Activated naive CD8-positive, alpha-beta T cell treated with anti-CD3 and anti-CD28 coated beads for 36 hours (primary cell): ENCODE results near the gene PTCH1. TPM values are rescaled to one million over a fixed set of nuclear protein-coding genes. Genes with fewer than 3 reads are reported as not detected.

Source experiments
- DNase-seq: peaks from one replicate; pipeline ENCODE4 v3.0.0; 2021
- H3K27ac Mint-ChIP-seq: one replicate; pipeline ENCODE4 v1.8.0; 2022; ENCODE audit warnings: mild to moderate bottlenecking, moderate library complexity, mixed read lengths
- H3K27me3 Mint-ChIP-seq: one replicate; pipeline ENCODE4 v1.8.0; 2022; ENCODE audit warnings: mild to moderate bottlenecking, mixed read lengths
- H3K36me3 Mint-ChIP-seq: one replicate; pipeline ENCODE4 v1.8.0; 2021; ENCODE audit warnings: mild to moderate bottlenecking, mixed read lengths
- H3K4me1 Mint-ChIP-seq: one replicate; pipeline ENCODE4 v1.8.0; 2021; ENCODE audit warnings: mixed read lengths
- H3K4me3 Mint-ChIP-seq: one replicate; pipeline ENCODE4 v1.8.0; 2022; ENCODE audit warnings: mild to moderate bottlenecking, moderate library complexity, mixed read lengths
- H3K9me3 Mint-ChIP-seq: one replicate; pipeline ENCODE4 v1.8.0; 2022; ENCODE audit warnings: mixed read lengths
- total RNA-seq, 2 experiments: library from RNA; stranded (reverse); gene quantifications; one replicate each; pipeline ENCODE4 v1.2.3, GENCODE V29; 2021

Gene PTCH1
- total RNA-seq, 2 experiments from 2014 or later = 4.8 to 6.1 TPM

- peak overlapping the region; percentile 91 for H3K4me3 Mint-ChIP-seq
- H3K4me1 Mint-ChIP-seq = peaks cover 31% of the 10 kb centered on the region
- H3K36me3 Mint-ChIP-seq = peaks cover 9% of the 10 kb centered on the region
- H3K9me3 Mint-ChIP-seq = no peaks in the 10 kb centered on the region
- peaks cover under 1% of the 10 kb centered on the region for H3K27me3 Mint-ChIP-seq
- peak overlapping the region; percentile 22 for H3K27ac Mint-ChIP-seq
- peak; percentile 50 for DNase-seq
Observed at GRCh38 chr9:95507464-95508241, 9.1 kb downstream of the PTCH1 start.

GRCh38 chr9:95506678-95507463 lies 9.9 kb downstream of the PTCH1 start:
- Mint-ChIP-seq H3K36me3 (peaks cover 2% of the 10 kb centered on the region), H3K4me3 (peak overlapping the region; percentile 91), H3K4me1 (peaks cover 34% of the 10 kb centered on the region), H3K27me3 (no peaks in the 10 kb centered on the region), H3K9me3 (no peaks in the 10 kb centered on the region), H3K27ac (peak overlapping the region; percentile 72)
- DNase-seq = peak; percentile 34

GRCh38 chr9:95506428-95506677 lies 10.4 kb downstream of the PTCH1 start:
- Mint-ChIP-seq H3K4me3 (peak overlapping the region; percentile 91), H3K4me1 (peaks cover 31% of the 10 kb centered on the region), H3K9me3 (no peaks in the 10 kb centered on the region), H3K27ac (peak overlapping the region; percentile 81), H3K36me3 (peaks cover under 1% of the 10 kb centered on the region), H3K27me3 (no peaks in the 10 kb centered on the region)
- DNase-seq = peak; percentile 40

GRCh38 chr9:95505717-95506427 lies 10.9 kb downstream of the PTCH1 start:
- H3K4me3 Mint-ChIP-seq = peak overlapping the region; percentile 91
- H3K27ac Mint-ChIP-seq = peak overlapping the region; percentile 81
- peak; percentile 42 for DNase-seq

GRCh38 chr9:95505072-95505716 lies 11.6 kb downstream of the PTCH1 start:
- H3K9me3 Mint-ChIP-seq = no peaks in the 10 kb centered on the region
- peak overlapping the region; percentile 78 for H3K4me3 Mint-ChIP-seq
- no peaks in the 10 kb centered on the region for H3K27me3 Mint-ChIP-seq
- H3K27ac Mint-ChIP-seq = peak overlapping the region; percentile 66
- no peaks in the 10 kb centered on the region for H3K36me3 Mint-ChIP-seq
- peaks cover 30% of the 10 kb centered on the region for H3K4me1 Mint-ChIP-seq
- no peak for DNase-seq

More at GRCh38 chr9:95505717-95506427, 10.9 kb downstream of the PTCH1 start:
- no peaks in the 10 kb centered on the region for H3K27me3 Mint-ChIP-seq
- H3K4me1 Mint-ChIP-seq = peaks cover 30% of the 10 kb centered on the region
- no peaks in the 10 kb centered on the region for H3K36me3 Mint-ChIP-seq
- H3K9me3 Mint-ChIP-seq = no peaks in the 10 kb centered on the region

- no peak for DNase-seq
- peaks cover 24% of the 10 kb centered on the region for H3K4me1 Mint-ChIP-seq
- H3K36me3 Mint-ChIP-seq = no peaks in the 10 kb centered on the region
- no peak overlapping the region for H3K4me3 Mint-ChIP-seq
- H3K27me3 Mint-ChIP-seq = no peaks in the 10 kb centered on the region
- no peak overlapping the region for H3K27ac Mint-ChIP-seq
- no peaks in the 10 kb centered on the region for H3K9me3 Mint-ChIP-seq
Observed at GRCh38 chr9:95504053-95504963, 12.5 kb downstream of the PTCH1 start.

- Mint-ChIP-seq H3K4me3 (no peak overlapping the region), H3K9me3 (no peaks in the 10 kb centered on the region), H3K27ac (no peak overlapping the region), H3K36me3 (no peaks in the 10 kb centered on the region), H3K27me3 (no peaks in the 10 kb centered on the region), H3K4me1 (peaks cover 28% of the 10 kb centered on the region)
- no peak for DNase-seq
Observed at GRCh38 chr9:95503369-95503768, 13.4 kb downstream of the PTCH1 start.

GRCh38 chr9:95502248-95502647 lies 14.5 kb downstream of the PTCH1 start:
- Mint-ChIP-seq H3K36me3 (no peaks in the 10 kb centered on the region), H3K27me3 (no peaks in the 10 kb centered on the region)

GRCh38 chr9:95499847-95500246 lies 16.9 kb downstream of the PTCH1 start:
- no peaks in the 10 kb centered on the region for H3K9me3 Mint-ChIP-seq
- no peak overlapping the region for H3K27ac Mint-ChIP-seq
- H3K4me3 Mint-ChIP-seq = no peak overlapping the region
- no peaks in the 10 kb centered on the region for H3K36me3 Mint-ChIP-seq
- DNase-seq = no peak
- H3K4me1 Mint-ChIP-seq = peaks cover 45% of the 10 kb centered on the region
- H3K27me3 Mint-ChIP-seq = no peaks in the 10 kb centered on the region

More at GRCh38 chr9:95502248-95502647, 14.5 kb downstream of the PTCH1 start:
- Mint-ChIP-seq H3K4me3 (no peak overlapping the region), H3K27ac (no peak overlapping the region), H3K9me3 (no peaks in the 10 kb centered on the region), H3K4me1 (peaks cover 35% of the 10 kb centered on the region)
- no peak for DNase-seq

- Mint-ChIP-seq H3K36me3 (peaks cover 3% of the 10 kb centered on the region), H3K27me3 (no peaks in the 10 kb centered on the region), H3K9me3 (no peaks in the 10 kb centered on the region), H3K4me3 (no peak overlapping the region), H3K27ac (peak overlapping the region; percentile 2), H3K4me1 (peaks cover 47% of the 10 kb centered on the region)
- no peak for DNase-seq
Observed at GRCh38 chr9:95499046-95499676, 17.6 kb downstream of the PTCH1 start.

- no peak for DNase-seq
- Mint-ChIP-seq H3K4me1 (peaks cover 50% of the 10 kb centered on the region), H3K27me3 (no peaks in the 10 kb centered on the region), H3K9me3 (no peaks in the 10 kb centered on the region), H3K4me3 (no peak overlapping the region), H3K27ac (no peak overlapping the region), H3K36me3 (peaks cover 5% of the 10 kb centered on the region)
Observed at GRCh38 chr9:95498641-95499040, 18.1 kb downstream of the PTCH1 start.

GRCh38 chr9:95497772-95498171 lies 19.0 kb downstream of the PTCH1 start:
- H3K27me3 Mint-ChIP-seq = no peaks in the 10 kb centered on the region
- H3K4me3 Mint-ChIP-seq = no peak overlapping the region
- H3K4me1 Mint-ChIP-seq = peaks cover 52% of the 10 kb centered on the region
- H3K9me3 Mint-ChIP-seq = no peaks in the 10 kb centered on the region
- H3K27ac Mint-ChIP-seq = no peak overlapping the region
- DNase-seq = no peak
- peaks cover 5% of the 10 kb centered on the region for H3K36me3 Mint-ChIP-seq

- DNase-seq = no peak
- Mint-ChIP-seq H3K9me3 (no peaks in the 10 kb centered on the region), H3K4me3 (no peak overlapping the region), H3K4me1 (peaks cover 57% of the 10 kb centered on the region), H3K36me3 (peaks cover 5% of the 10 kb centered on the region), H3K27ac (no peak overlapping the region), H3K27me3 (no peaks in the 10 kb centered on the region)
Observed at GRCh38 chr9:95496687-95497086, 20.1 kb downstream of the PTCH1 start.

- Mint-ChIP-seq H3K36me3 (peaks cover 5% of the 10 kb centered on the region), H3K4me1 (peaks cover 62% of the 10 kb centered on the region), H3K4me3 (no peak overlapping the region), H3K27me3 (no peaks in the 10 kb centered on the region), H3K27ac (no peak overlapping the region), H3K9me3 (no peaks in the 10 kb centered on the region)
- DNase-seq = no peak
Observed at GRCh38 chr9:95495961-95496360, 20.8 kb downstream of the PTCH1 start.
